Fibroblast of the aortic adventitia (primary cell): ENCODE measurements around the gene ZBTB46. TPM values are rescaled to one million over a fixed set of nuclear protein-coding genes. Genes with fewer than 3 reads are reported as not detected.

Source experiments
- DNase-seq: peaks from one replicate; pipeline ENCODE4 v3.0.0-alpha.2; 2010; ENCODE audit warnings: low read depth
- H3K4me3 ChIP-seq: 2 replicates; pipeline ENCODE4 v1.5.1; 2011; ENCODE audit warnings: low read depth, mild to moderate bottlenecking, control low read depth, low read length, moderate library complexity
- total RNA-seq: library from RNA; depleted of rRNA; stranded (reverse); fragments of >200 nt; gene quantifications from 2 replicates; pipeline ENCODE4 v1.2.3, GENCODE V29; 2012; ENCODE audit warnings: low replicate concordance
- TF ChIP-seq, protein P1 (sequence below): IDR thresholded peaks from 2 replicates; pipeline ENCODE4 v1.5.1; 2011; ENCODE audit warnings: mild to moderate bottlenecking, low read length, control low read depth, inconsistent platforms; ENCODE audit not compliant: insufficient read depth

The ZBTB46 gene
- total RNA-seq, 1 donor = 1.1 TPM

DNA sequence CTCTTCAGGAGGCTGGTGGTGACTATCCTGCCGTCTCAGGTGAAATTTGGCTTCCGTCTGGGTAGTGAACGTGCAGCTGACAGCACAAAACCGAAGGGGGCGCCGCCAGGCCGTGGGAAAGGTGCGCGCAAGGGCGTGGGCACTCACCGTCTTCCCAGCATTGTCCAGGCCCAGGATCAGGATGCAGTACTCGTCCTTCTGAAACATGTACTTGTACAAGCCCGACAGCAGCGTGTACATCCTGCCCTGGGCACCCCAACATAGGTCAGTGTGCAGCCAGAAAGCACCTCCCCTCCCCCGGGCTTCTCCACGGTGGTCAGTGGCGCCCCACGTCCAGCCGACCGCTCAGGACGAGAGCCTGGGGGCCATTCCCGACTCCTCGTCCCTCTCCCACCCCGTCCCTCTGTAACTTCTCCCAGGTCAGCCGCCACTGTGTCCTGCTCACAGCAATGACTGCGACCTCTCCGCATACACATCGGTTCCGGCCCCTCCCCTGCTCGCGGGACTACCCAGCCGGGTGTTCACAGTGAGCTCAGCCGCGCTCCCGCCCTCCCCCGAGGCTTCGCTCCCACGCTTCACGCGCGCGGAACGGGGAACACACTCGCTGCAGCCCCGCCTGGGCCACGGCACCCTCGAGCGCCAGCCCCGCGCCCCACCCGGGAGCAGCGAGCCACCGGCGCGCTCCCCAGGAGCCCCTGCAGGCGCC lies 124.1 kb downstream of the ZBTB46 start:
- peak overlapping the region; percentile 84 for H3K4me3 ChIP-seq
- TF ChIP-seq, protein P1, sequence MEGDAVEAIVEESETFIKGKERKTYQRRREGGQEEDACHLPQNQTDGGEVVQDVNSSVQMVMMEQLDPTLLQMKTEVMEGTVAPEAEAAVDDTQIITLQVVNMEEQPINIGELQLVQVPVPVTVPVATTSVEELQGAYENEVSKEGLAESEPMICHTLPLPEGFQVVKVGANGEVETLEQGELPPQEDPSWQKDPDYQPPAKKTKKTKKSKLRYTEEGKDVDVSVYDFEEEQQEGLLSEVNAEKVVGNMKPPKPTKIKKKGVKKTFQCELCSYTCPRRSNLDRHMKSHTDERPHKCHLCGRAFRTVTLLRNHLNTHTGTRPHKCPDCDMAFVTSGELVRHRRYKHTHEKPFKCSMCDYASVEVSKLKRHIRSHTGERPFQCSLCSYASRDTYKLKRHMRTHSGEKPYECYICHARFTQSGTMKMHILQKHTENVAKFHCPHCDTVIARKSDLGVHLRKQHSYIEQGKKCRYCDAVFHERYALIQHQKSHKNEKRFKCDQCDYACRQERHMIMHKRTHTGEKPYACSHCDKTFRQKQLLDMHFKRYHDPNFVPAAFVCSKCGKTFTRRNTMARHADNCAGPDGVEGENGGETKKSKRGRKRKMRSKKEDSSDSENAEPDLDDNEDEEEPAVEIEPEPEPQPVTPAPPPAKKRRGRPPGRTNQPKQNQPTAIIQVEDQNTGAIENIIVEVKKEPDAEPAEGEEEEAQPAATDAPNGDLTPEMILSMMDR = peak; percentile 25
- DNase-seq = peak; percentile 22

DNA sequence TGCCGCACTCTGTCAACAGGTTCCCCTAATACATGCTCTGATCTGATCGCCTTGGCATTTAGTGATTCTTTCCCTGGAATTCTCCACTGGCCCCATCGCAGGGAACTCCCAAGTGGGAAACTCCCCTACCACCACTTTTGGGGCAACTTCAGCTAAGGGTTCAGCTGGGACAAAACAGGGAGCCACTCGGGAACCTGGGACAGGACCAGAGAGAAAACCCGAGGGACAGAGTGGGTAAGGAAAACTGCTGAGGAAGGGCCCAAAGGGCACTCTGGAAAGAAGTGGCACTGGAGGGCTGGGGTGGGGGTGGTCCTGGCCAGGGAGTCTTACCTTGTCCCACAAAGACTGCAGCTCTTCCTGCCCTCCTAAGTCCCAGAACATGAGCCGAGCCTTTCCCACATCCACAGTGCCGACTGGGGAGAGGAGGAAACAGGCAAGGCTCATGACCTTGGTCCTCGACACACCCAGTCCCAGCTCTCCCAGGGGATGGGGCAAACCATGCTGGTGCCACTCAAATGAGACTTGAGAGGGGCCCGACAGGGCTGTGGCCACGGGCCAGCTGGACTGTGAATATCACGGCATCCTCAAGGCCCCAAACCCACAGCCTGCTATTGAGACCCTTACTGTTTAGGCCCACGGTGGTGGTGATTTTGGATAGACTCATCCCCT lies 124.9 kb downstream of the ZBTB46 start:
- peak overlapping the region; percentile 84 for H3K4me3 ChIP-seq
- DNase-seq = no peak
- TF ChIP-seq, protein P1 = no peak

DNA sequence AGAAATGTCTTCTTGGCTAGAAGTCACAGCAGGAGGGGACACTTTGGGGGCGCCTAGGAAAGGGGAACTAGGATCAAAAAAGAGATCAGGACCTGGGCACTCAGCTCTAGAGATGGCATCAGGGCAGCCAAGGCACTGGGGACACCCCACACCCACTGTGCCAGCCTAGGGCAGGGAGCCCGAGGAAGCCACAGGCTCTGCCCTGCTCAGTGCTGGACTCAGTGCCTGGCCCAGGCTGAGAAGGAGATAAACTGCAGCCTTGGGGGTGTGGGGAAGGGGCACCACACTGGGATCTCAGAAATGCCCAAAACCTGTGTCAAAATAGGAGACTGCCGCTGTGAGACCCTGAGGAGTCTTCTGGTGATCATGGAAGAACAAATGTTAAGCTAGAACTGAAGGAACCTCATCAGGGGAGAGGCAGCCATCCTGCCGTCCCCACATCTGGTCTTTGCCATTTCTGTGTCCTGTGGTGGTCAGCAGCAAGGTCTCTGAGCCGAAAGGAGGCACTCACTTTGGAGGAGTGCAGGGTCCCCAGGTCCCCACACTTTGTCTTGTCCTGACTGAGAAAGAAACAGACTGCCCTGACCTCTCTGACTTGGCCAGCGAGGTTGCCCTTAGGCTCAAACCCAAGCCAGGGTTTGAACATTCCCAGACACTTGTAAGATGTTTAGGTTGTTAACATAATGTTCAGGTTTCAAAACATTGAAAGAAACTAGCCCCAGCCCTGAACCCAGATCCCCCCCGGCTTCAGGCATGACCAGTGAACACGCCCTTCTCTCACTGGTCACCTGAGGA lies 125.6 kb downstream of the ZBTB46 start:
- no peak for DNase-seq
- TF ChIP-seq, protein P1 = no peak
- no peak overlapping the region for H3K4me3 ChIP-seq

DNA sequence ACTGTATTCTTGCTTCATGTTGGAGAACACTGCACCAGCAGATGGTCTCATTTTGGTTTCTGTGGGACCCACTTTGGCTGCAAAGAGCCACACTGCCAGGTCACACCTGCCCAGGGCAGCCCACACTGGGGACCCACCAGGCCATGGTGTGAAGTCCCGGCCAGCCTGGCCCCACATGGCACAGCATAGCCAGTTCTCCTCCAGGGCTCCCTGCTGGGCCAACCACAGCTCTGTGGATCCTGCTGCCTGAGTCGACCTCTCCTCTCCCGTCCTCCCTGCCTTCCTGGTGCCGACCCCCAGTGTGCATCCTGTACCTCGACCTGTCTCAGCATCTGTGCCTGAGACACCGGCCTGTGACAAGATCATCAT lies 126.3 kb downstream of the ZBTB46 start:
- no peak for DNase-seq
- H3K4me3 ChIP-seq = no peak overlapping the region
- TF ChIP-seq, protein P1 = no peak

DNA sequence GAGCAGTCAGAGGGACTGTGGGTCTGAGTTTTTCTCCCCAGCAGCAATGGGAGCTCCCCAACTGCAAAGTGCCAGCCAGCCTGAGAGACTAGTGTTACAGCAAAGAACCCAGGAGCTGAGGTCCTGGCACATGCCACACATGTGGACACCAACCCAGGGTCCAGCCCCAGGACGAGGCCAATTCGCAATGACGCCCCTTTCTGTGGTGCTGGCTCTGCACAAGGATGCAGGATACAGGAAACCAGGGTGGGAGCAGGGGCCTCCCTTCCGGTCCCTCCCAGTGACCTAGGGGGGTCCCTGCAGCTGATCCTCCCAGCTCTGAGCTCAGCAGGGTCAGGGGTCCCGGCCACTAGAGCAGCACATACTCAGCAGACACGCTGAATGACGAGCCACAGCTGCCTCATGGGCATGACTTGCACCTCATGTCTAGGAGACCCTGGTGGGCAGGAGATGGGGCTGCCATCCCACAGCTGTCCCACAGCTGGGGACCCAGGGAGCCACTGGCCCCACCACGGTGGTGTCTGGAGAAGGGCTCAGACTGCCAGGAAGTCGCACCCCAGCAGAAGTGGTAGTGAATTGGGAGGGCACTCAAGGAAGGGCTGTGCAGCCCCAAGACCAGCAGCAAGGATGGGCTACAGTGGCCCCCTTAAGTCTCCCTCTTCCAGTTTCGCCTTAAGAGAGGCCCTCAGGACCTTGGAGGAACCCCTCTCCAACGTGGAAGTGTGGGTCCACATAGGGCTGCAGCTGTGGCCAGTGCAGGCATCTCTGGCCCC lies 126.9 kb downstream of the ZBTB46 start:
- TF ChIP-seq, protein P1 = no peak
- DNase-seq = no peak
- H3K4me3 ChIP-seq = no peak overlapping the region

DNA sequence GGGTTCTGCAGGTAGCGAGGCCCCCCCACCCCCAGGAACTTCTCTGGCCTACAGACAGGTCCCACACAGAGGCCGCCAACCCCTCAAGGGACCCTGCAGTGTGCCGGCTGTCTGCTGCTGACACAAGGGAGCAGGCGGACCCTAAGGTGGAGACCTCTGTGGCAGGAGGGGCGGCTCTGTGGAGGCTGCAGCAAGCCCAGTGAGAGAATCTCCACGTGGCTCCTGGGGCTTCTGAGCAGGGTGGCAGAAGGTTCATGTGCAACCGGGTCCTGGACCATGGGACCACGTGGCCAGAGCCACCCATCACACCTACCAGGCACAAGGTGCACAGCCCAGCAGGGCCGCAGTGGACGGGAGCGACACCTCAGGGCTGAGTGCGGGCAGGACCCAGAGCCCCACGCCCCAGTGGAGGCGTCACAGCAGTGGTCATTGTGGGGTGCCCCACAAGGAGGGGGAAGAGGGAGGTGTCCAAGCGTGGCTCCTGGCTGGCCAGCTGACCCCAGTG lies 127.5 kb downstream of the ZBTB46 start:
- DNase-seq = no peak
- TF ChIP-seq, protein P1 = no peak

More for the DNA sequence above, 127.5 kb downstream of the ZBTB46 start:
- H3K4me3 ChIP-seq = no peak overlapping the region
